Endothelial cell of umbilical vein (primary cell): ENCODE data around the gene TMPRSS15. TPM values are rescaled to one million over a fixed set of nuclear protein-coding genes. Genes with fewer than 3 reads are reported as not detected.

Experiments used
- BruUV-seq: library from RNA; stranded (reverse); fragments of 400-500 nt; replicated peaks from 2 replicates; lab custom pipeline; 2021; lab: Mats Ljungman, UMichigan
- CTCF ChIA-PET: fragments of 300-600, 350-600 bp; sonication (Branson Sonifier 250); formaldehyde crosslinking; loops from one replicate; lab custom pipeline; 2021; ENCODE audit warnings: antibody characterized with exemption, inconsistent platforms; lab: Charles Lee
- POLR2A ChIA-PET: fragments of 300-600, 350-600 bp; sonication (Branson Sonifier 250); formaldehyde crosslinking; loops from one replicate; lab custom pipeline; 2021; ENCODE audit warnings: antibody characterized with exemption, inconsistent platforms; lab: Charles Lee
- DNase-seq: peaks from one replicate; pipeline ENCODE4 v3.0.0-alpha.2; 2011; ENCODE audit warnings: low read depth, low spot score
- FAIRE-seq: peaks from 2 replicates; lab custom pipeline; 2011; peaks lifted over from hg19 to GRCh38; lab: Jason Lieb, UNC
- H2AFZ ChIP-seq: 2 replicates; pipeline ENCODE4 v1.6.0; 2012; ENCODE audit warnings: low read depth, low read length, control low read depth, inconsistent platforms
- H3K27ac ChIP-seq: 2 replicates; pipeline ENCODE4 v1.5.1; 2011; ENCODE audit warnings: low read depth, mild to moderate bottlenecking, control low read depth, low read length, moderate library complexity; ENCODE audit not compliant: insufficient read depth
- H3K27me3 ChIP-seq, 2 experiments: 2 replicates each; pipeline versions ENCODE4 v1.6.0 to v1.6.1; 2011; ENCODE audit warnings: low read length in 2 of 2, mixed read lengths in 1 of 2; ENCODE audit not compliant: control insufficient read depth in 2 of 2, insufficient read depth in 2 of 2
- H3K36me3 ChIP-seq, 2 experiments: 2 replicates in 1 of 2; 3 replicates in 1 of 2; pipeline ENCODE4 v1.5.1; 2011; ENCODE audit warnings: low read length in 2 of 2, mild to moderate bottlenecking in 1 of 2, moderate library complexity in 1 of 2; ENCODE audit not compliant: control insufficient read depth in 2 of 2, insufficient read depth in 2 of 2; ENCODE audit errors: extremely low read depth in 1 of 2
- H3K4me1 ChIP-seq: 3 replicates; pipeline ENCODE4 v1.5.1; 2011; ENCODE audit warnings: mild to moderate bottlenecking, low read length; ENCODE audit not compliant: control insufficient read depth, insufficient read depth; ENCODE audit errors: extremely low read depth
- H3K4me2 ChIP-seq: 2 replicates; pipeline ENCODE4 v1.6.1; 2011; ENCODE audit warnings: low read length, control low read depth, mixed read lengths; ENCODE audit not compliant: insufficient read depth
- H3K4me3 ChIP-seq, 3 experiments: fragments of 200-600 bp in 1 of 3; sonication (generic), shearing (Covaris generic) in 1 of 3; replicated peaks in 1 of 3; 2 replicates each; pipeline ENCODE4 v1.5.1; 2011 to 2016; ENCODE audit warnings: control low read depth in 3 of 3, low read length in 3 of 3, mild to moderate bottlenecking in 2 of 3, inconsistent platforms in 1 of 3, low read depth in 1 of 3, moderate library complexity in 1 of 3; ENCODE audit not compliant: insufficient read depth in 1 of 3
- H3K79me2 ChIP-seq: 2 replicates; pipeline ENCODE4 v1.6.0; 2012; ENCODE audit warnings: low read length, inconsistent platforms; ENCODE audit not compliant: control insufficient read depth, insufficient read depth
- H3K9ac ChIP-seq: replicated peaks from 2 replicates; pipeline ENCODE3; 2011; ENCODE audit warnings: low read length, control low read depth; ENCODE audit not compliant: insufficient read depth; ENCODE audit errors: extremely low read depth
- H3K9me1 ChIP-seq: replicated peaks from 3 replicates; pipeline ENCODE4 v1.6.0; 2011; ENCODE audit warnings: mild to moderate bottlenecking, low read length; ENCODE audit not compliant: control insufficient read depth, insufficient read depth; ENCODE audit errors: extremely low read depth
- H3K9me3 ChIP-seq: replicated peaks from 2 replicates; pipeline ENCODE4 v1.5.1; 2012; ENCODE audit warnings: low read length, inconsistent platforms; ENCODE audit not compliant: control insufficient read depth, insufficient read depth
- H4K20me1 ChIP-seq: replicated peaks from 2 replicates; pipeline ENCODE3; 2011; ENCODE audit warnings: mild to moderate bottlenecking, low read length; ENCODE audit not compliant: control insufficient read depth, insufficient read depth; ENCODE audit errors: extremely low read depth
- EZH2 ChIP-seq: IDR thresholded peaks from 2 replicates; pipeline ENCODE4 v1.6.1; 2012; ENCODE audit warnings: borderline replicate concordance, low read depth, mild to moderate bottlenecking, moderate library complexity, low read length, inconsistent platforms; ENCODE audit not compliant: severe bottlenecking
- FOS ChIP-seq: IDR thresholded peaks from 2 replicates; pipeline ENCODE4 v1.6.1; 2011; ENCODE audit warnings: mild to moderate bottlenecking, low read length, moderate library complexity, borderline replicate concordance; ENCODE audit not compliant: insufficient read depth
- GATA2 ChIP-seq: IDR thresholded peaks from 2 replicates; pipeline ENCODE4 v1.7.0; 2011; ENCODE audit warnings: low read depth, mild to moderate bottlenecking, moderate library complexity, mixed read lengths, low read length; ENCODE audit not compliant: insufficient read length, insufficient read depth
- JUN ChIP-seq: IDR thresholded peaks from 2 replicates; pipeline ENCODE4 v1.6.1; 2011; ENCODE audit warnings: borderline replicate concordance, low read depth; ENCODE audit not compliant: insufficient read length, insufficient read depth
- MYC ChIP-seq: IDR thresholded peaks from one replicate; pipeline ENCODE4 v1.6.1; 2011; ENCODE audit warnings: mild to moderate bottlenecking, low read depth, low read length
- POLR2A ChIP-seq: IDR thresholded peaks from 2 replicates; pipeline ENCODE4 v1.6.1; 2012; ENCODE audit warnings: low read depth, mild to moderate bottlenecking, control low read depth, low read length
- POLR2AphosphoS5 ChIP-seq: IDR thresholded peaks from 2 replicates; pipeline ENCODE4 v1.6.1; 2012; ENCODE audit warnings: low read depth, mild to moderate bottlenecking, control low read depth, low read length, moderate library complexity; ENCODE audit not compliant: insufficient read depth
- dilution Hi-C: fragments of 300-500 bp; cut with MboI; formaldehyde crosslinking; loops from one replicate; pipeline ENCODE4 v1.15.0; 2019; ENCODE audit warnings: low sequenced_read_pairs; ENCODE audit not compliant: extremely low pct_ligation_motif_present
- intact Hi-C: fragments of 100-400 bp; cut with micrococcal nuclease; formaldehyde crosslinking; loops from one replicate; pipeline ENCODE4 v1.10.0; 2022
- polyA plus RNA-seq, 4 experiments: library from polyadenylated mRNA; depleted of rRNA in 3 of 4; stranded (reverse) in 3 of 4; unstranded in 1 of 4; fragments of >200 nt; gene quantifications; 2 replicates each; pipeline versions ENCODE4 v1.2.1 to v1.2.3, GENCODE V29; 2011 to 2012; ENCODE audit warnings: missing spikeins in 1 of 4
- total RNA-seq: library from RNA; stranded (reverse); gene quantifications from 2 replicates; pipeline ENCODE4 v1.2.3, GENCODE V29; 2021
- TF ChIP-seq, protein P1 (sequence below): IDR thresholded peaks from 2 replicates; pipeline ENCODE4 v1.6.1; 2011; ENCODE audit not compliant: insufficient read depth, insufficient read length
- TF ChIP-seq, protein P2 (sequence below), 2 donors: IDR thresholded peaks; 1 replicate in 1 of 2; 2 replicates in 1 of 2; pipeline ENCODE4 v1.5.1; 2011; ENCODE audit warnings: low read length in 2 of 2, mild to moderate bottlenecking in 2 of 2, moderate library complexity in 2 of 2, control low read depth in 1 of 2, inconsistent platforms in 1 of 2, low read depth in 1 of 2; ENCODE audit not compliant: insufficient read depth in 1 of 2; ENCODE audit errors: extremely low read depth in 1 of 2

TMPRSS15 gene
- total and polyA plus RNA-seq, 2 donors (not counting 3 experiments of a cell fraction or from before 2014, with no cell fraction given): not detected

DNA sequence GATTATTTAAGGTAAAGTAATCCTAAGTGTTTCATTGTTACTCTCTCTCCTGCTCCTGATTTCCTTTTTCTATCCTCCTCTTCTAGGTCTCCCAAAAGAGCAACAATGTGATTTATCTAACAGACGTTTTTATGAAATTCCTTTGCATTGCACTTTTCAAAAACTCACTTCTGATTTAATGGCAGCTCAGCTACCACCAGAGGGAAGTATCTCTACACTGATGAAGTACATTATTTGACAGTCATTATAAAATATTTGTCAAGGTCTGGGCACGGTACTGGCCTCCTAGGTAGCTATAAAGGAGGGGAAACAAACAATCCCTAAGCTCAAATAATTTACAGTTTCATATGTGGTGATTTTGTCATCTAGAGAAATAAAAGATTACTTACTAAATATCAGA is 15.6 kb downstream of the TMPRSS15 start:
- no peaks in the 10 kb centered on the region for H3K27me3 ChIP-seq
- H3K27ac ChIP-seq: no peak overlapping the region
- ChIA-PET POLR2A (no interaction called here), CTCF (no interaction called here)
- H3K4me2 ChIP-seq: no peak overlapping the region
- dilution Hi-C loops: no loop called here
- no peak overlapping the region for H3K9ac ChIP-seq
- H4K20me1 ChIP-seq: no peaks in the 10 kb centered on the region
- no peaks in the 10 kb centered on the region for H3K79me2 ChIP-seq
- H3K9me3 ChIP-seq: no peaks in the 10 kb centered on the region
- no peak overlapping the region for H3K4me3 ChIP-seq
- intact Hi-C loops: loop anchor here (5.0 kb wide), 1 partner anchor 109 kb away; no protein-coding TSS in a partner anchor
- H2AFZ ChIP-seq: no peak overlapping the region
- no peaks in the 10 kb centered on the region for H3K4me1 ChIP-seq
- TF ChIP-seq GATA2: no peak
- TF ChIP-seq EZH2: no peak
- no peak for TF ChIP-seq FOS
- TF ChIP-seq POLR2A: no peak
- no peak for TF ChIP-seq JUN
- TF ChIP-seq, protein P1, sequence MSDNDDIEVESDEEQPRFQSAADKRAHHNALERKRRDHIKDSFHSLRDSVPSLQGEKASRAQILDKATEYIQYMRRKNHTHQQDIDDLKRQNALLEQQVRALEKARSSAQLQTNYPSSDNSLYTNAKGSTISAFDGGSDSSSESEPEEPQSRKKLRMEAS: no peak
- no peak for TF ChIP-seq POLR2AphosphoS5
- no peak for TF ChIP-seq MYC
- TF ChIP-seq, protein P2, sequence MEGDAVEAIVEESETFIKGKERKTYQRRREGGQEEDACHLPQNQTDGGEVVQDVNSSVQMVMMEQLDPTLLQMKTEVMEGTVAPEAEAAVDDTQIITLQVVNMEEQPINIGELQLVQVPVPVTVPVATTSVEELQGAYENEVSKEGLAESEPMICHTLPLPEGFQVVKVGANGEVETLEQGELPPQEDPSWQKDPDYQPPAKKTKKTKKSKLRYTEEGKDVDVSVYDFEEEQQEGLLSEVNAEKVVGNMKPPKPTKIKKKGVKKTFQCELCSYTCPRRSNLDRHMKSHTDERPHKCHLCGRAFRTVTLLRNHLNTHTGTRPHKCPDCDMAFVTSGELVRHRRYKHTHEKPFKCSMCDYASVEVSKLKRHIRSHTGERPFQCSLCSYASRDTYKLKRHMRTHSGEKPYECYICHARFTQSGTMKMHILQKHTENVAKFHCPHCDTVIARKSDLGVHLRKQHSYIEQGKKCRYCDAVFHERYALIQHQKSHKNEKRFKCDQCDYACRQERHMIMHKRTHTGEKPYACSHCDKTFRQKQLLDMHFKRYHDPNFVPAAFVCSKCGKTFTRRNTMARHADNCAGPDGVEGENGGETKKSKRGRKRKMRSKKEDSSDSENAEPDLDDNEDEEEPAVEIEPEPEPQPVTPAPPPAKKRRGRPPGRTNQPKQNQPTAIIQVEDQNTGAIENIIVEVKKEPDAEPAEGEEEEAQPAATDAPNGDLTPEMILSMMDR (IDR thresholded peaks at IDR 0.05; ENCODE audit: extremely low read depth in 1 of 2, insufficient read depth in 1 of 2, low read depth in 1 of 2, low read length in 2 of 2): no peak
- no peaks in the 10 kb centered on the region for H3K36me3 ChIP-seq
- H3K9me1 ChIP-seq: no peaks in the 10 kb centered on the region
- DNase-seq: no peak
- BruUV-seq: no TSS peak
- no peak for FAIRE-seq
